SK-N-MC (cell line): Measurements from ENCODE around the gene TVP23C.
"Not testable (repeated sequence)": the region's sequence is repeated elsewhere in the genome, so short reads cannot be mapped to it uniquely, and the experiment has no call there.

Source experiments
- EZH2 ChIP-seq: fragments of 200-600 bp; sonication (generic); IDR thresholded peaks from one replicate; pipeline ENCODE4 v1.6.1; 2017; ENCODE audit warnings: antibody characterized with exemption
- FOXP2 ChIP-seq: optimal IDR thresholded peaks from 2 replicates; pipeline ENCODE3; 2011; ENCODE audit warnings: mild to moderate bottlenecking, moderate library complexity; ENCODE audit not compliant: insufficient read depth; ENCODE audit errors: extremely low read length, control extremely low read depth
- POLR2AphosphoS5 ChIP-seq: IDR thresholded peaks from 2 replicates; pipeline ENCODE4 v1.6.1; 2012; ENCODE audit warnings: mild to moderate bottlenecking, low read depth, low read length, borderline replicate concordance

DNA sequence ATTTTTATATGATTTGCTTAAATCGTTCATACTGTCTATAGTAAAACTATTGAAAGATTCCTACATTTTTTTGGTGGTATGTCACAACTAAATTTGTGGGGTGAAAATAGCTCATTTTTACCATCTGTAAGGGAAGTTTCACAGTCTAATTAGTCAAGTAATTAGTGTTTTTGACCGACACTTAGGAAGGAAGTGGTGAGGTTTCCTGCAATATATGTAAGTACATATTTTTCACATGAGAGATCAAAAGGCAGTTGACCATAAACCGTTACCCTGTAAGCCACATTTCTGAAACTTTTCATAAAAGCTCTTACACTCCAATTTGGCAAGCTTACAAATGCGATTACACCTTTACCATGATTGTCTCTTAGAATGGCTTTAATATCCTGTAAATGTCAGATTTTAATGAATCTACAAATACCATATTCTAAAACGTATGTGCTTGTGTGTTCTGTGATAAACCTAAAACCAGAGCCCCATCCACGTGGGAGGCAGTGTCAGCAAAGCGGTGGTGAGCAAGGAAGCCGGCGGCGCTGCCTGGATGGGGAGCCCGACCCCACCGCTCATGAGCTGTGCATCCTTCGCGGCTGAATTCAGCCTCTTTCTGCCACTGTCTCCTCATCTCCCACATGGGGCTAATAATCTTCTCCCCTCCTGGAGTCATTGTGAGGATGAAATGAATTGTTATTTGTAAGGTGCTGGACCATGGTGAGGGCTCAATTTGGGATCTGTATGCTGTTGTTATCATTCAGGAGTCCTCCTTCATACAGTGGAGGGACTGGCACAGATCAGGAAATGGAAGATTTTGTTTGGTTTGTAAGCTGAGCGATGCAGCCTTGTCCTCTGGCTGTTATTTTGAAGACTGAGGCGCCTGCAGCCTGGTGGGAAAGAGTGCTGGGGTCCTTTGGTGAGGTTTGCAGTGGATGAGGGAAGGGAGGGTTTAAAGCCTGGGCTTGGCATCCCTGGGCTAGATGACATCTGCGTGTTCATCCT, 26.6 kb upstream of the TVP23C start:
- not testable (repeated sequence) for TF ChIP-seq EZH2, POLR2AphosphoS5, FOXP2
